DND-41 (cell line): ENCODE measurements around the gene CREBBP.

Experiments used
- ATAC-seq: fragments of 200-7000 bp; cut with Tn5 transposase; 3 replicates; pipeline ENCODE4 v1.9.1; 2021; ENCODE audit warnings: low read depth; ENCODE audit not compliant: insufficient read depth
- DNase-seq: peaks from one replicate; pipeline ENCODE4 v3.0.0-alpha.2; 2020
- H2AFZ ChIP-seq: 2 replicates; pipeline ENCODE4 v1.6.0; 2012; ENCODE audit warnings: low read depth, low read length
- H3K27ac ChIP-seq: 2 replicates; pipeline ENCODE4 v1.5.1; 2012; ENCODE audit warnings: low read length, inconsistent platforms
- H3K27me3 ChIP-seq: fragments of 200-600 bp; sonication (generic); 2 replicates; pipeline ENCODE4 v1.6.0; 2012; ENCODE audit warnings: low read length, mild to moderate bottlenecking, inconsistent platforms; ENCODE audit not compliant: insufficient read depth, poor library complexity
- H3K36me3 ChIP-seq: 2 replicates; pipeline ENCODE4 v1.5.1; 2012; ENCODE audit warnings: low read length, inconsistent platforms; ENCODE audit not compliant: insufficient read depth
- H3K4me1 ChIP-seq: 2 replicates; pipeline ENCODE4 v1.5.1; 2012; ENCODE audit warnings: mild to moderate bottlenecking, low read length; ENCODE audit not compliant: insufficient read depth
- H3K4me2 ChIP-seq: 2 replicates; pipeline ENCODE4 v1.6.0; 2012; ENCODE audit warnings: mild to moderate bottlenecking, moderate library complexity, low read length, inconsistent platforms; ENCODE audit not compliant: insufficient read depth
- H3K4me3 ChIP-seq, 2 experiments: fragments of 200-600 bp in 1 of 2; shearing (Covaris generic) in 1 of 2; 2 replicates each; pipeline ENCODE4 v1.5.1; 2012 to 2016; ENCODE audit warnings: inconsistent platforms in 2 of 2, low read length in 2 of 2, mild to moderate bottlenecking in 2 of 2, low read depth in 1 of 2, moderate library complexity in 1 of 2
- H3K79me2 ChIP-seq: 2 replicates; pipeline ENCODE4 v1.6.0; 2012; ENCODE audit warnings: low read length, inconsistent platforms; ENCODE audit not compliant: insufficient read depth
- H3K9ac ChIP-seq: 2 replicates; pipeline ENCODE4 v1.6.0; 2012; ENCODE audit warnings: low read depth, mild to moderate bottlenecking, inconsistent platforms, low read length, moderate library complexity
- H3K9me3 ChIP-seq: 2 replicates; pipeline ENCODE4 v1.5.1; 2012; ENCODE audit warnings: low read length, moderate library complexity, mild to moderate bottlenecking, inconsistent platforms; ENCODE audit not compliant: insufficient read depth, severe bottlenecking
- H4K20me1 ChIP-seq: 2 replicates; pipeline ENCODE4 v1.6.0; 2012; ENCODE audit warnings: low read length; ENCODE audit not compliant: insufficient read depth
- CTCF ChIP-seq: IDR thresholded peaks from 2 replicates; pipeline ENCODE4 v1.5.1; 2012; ENCODE audit warnings: borderline replicate concordance, low read length, moderate library complexity, mild to moderate bottlenecking; ENCODE audit not compliant: poor library complexity, severe bottlenecking; ENCODE audit errors: extremely low read depth
- EZH2 ChIP-seq: IDR thresholded peaks from 3 replicates; pipeline ENCODE4 v1.6.1; 2012; ENCODE audit warnings: borderline replicate concordance, low read depth, mild to moderate bottlenecking, moderate library complexity, low read length, inconsistent platforms; ENCODE audit not compliant: severe bottlenecking

Gene CREBBP

DNA sequence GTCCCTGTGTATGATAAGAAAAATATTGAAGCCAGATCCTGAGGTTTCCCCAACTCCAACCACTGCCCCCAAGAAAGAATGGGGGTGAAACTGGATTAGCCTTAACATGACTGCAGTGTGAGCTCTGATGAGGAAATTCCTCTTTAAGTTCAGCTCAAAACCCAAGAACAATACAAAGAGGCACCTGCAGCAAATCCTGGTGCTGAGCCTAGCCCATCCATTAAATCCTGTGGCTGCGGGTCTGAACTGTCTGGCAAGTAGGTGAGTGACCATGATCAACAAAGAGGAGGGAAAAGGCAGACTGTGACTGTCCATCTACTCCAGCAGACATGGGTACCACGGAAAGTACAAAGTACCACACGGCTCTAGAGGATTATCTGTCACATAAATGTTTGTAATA, 64.2 kb downstream of the CREBBP start:
- DNase-seq (no peak), ATAC-seq (no peak)
- no peak overlapping the region for H3K4me2 ChIP-seq
- no peaks in the 10 kb centered on the region for H3K9me3 ChIP-seq
- no peak overlapping the region for H3K27ac ChIP-seq
- H4K20me1 ChIP-seq: peaks cover 92% of the 10 kb centered on the region
- no peak overlapping the region for H3K4me3 ChIP-seq
- no peak overlapping the region for H3K9ac ChIP-seq
- peaks cover 99% of the 10 kb centered on the region for H3K79me2 ChIP-seq
- peaks cover 25% of the 10 kb centered on the region for H3K4me1 ChIP-seq
- H3K27me3 ChIP-seq: no peaks in the 10 kb centered on the region
- H3K36me3 ChIP-seq: no peaks in the 10 kb centered on the region
- H2AFZ ChIP-seq: no peak overlapping the region
- TF ChIP-seq CTCF: no peak
- no peak for TF ChIP-seq EZH2

DNA sequence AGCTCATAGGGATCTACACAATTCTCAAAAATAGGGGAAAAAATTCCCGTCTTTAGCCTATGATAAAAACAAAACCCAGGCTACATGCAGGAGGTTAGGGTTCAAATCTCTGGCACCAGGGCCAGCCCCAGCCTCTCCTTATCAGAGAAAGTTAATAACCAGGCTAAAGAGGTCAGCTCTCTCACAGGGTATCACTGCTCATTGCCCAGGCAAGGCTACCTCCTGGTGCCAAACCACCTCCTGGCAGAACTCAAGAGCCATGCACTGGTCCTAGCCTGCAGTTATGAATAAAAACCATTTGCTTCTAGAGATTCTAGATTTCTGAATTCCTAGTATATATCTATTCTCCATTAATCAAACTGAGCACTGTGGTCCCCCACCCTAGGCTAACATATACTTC, 65.8 kb downstream of the CREBBP start:
- DNase-seq (no peak), ATAC-seq (no peak)
- Histone ChIP-seq H3K27ac (no peak overlapping the region), H3K36me3 (peaks cover 9% of the 10 kb centered on the region), H3K27me3 (no peaks in the 10 kb centered on the region), H2AFZ (no peak overlapping the region), H4K20me1 (peaks cover 92% of the 10 kb centered on the region), H3K4me2 (no peak overlapping the region), H3K9ac (no peak overlapping the region), H3K4me3 (no peak overlapping the region), H3K79me2 (peaks cover 96% of the 10 kb centered on the region), H3K9me3 (no peaks in the 10 kb centered on the region), H3K4me1 (peaks cover 10% of the 10 kb centered on the region)
- TF ChIP-seq CTCF (no peak), EZH2 (no peak)

DNA sequence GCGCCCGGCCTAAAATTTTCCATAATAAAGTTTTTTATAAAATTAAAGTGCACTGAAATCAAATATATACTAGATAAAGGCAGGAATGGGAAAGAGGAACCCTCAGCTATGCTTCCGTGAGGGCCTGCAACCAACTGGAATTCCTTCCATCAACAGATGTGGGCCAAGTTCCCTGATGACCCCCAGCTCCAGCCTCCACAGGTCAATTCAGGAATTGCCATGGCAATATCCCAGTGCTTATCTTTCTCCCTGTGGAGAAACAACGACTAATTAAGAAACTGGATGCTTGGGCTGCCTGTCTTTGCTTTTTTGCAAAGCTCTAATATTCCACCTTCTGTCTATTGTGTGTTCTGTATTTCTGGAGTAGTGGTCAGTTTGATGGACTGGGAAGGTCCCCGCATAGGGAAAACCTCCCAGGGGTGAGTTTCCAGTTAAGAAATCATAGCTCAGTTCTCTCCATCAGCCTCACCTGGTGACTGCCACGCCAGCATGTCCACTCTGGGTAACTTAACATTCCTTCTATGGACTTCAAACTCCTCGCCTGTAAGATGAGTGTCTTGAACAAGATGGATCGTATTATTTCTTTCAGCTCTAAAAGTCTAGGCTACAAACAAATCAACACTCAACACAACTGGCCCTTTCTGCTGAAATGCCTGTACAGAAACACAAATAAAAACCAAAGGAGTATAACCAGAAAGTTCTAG, 67.9 kb downstream of the CREBBP start:
- Histone ChIP-seq H3K27ac (no peak overlapping the region), H3K36me3 (peaks cover 22% of the 10 kb centered on the region), H3K4me1 (no peaks in the 10 kb centered on the region), H3K4me2 (no peak overlapping the region), H2AFZ (no peak overlapping the region), H3K79me2 (peaks cover 84% of the 10 kb centered on the region), H3K27me3 (no peaks in the 10 kb centered on the region), H4K20me1 (peaks cover 92% of the 10 kb centered on the region), H3K9ac (no peak overlapping the region), H3K9me3 (no peaks in the 10 kb centered on the region), H3K4me3 (no peak overlapping the region)
- ATAC-seq: no peak
- DNase-seq: no peak
- no peak for TF ChIP-seq CTCF
- TF ChIP-seq EZH2: no peak
